Activated CD8-positive, alpha-beta memory T cell treated with anti-CD3 and anti-CD28 coated beads, Interleukin-2, amount 50 U/mL, for 48 hours (primary cell): ENCODE data around the gene TEX2.
"Not testable (repeated sequence)": the region's sequence is repeated elsewhere in the genome, so short reads cannot be mapped to it uniquely, and the experiment has no call there.

ENCODE experiments used
- DNase-seq: peaks from one replicate; pipeline ENCODE4 v3.0.0-alpha.2; 2020

TEX2 gene

GRCh38 chr17:64238449-64238848 is 24.6 kb downstream of the TEX2 start:
- DNase-seq = peak; percentile 55

- DNase-seq = no peak
Measured at GRCh38 chr17:64236827-64237403, 26.1 kb downstream of the TEX2 start.

- DNase-seq = no peak
Measured at GRCh38 chr17:64234961-64235360, 28.1 kb downstream of the TEX2 start.

GRCh38 chr17:64232466-64233262 is 30.4 kb downstream of the TEX2 start:
- no peak for DNase-seq

- no peak for DNase-seq
Measured at GRCh38 chr17:64231567-64232141, 31.4 kb downstream of the TEX2 start.

GRCh38 chr17:64230791-64231408 is 32.2 kb downstream of the TEX2 start:
- DNase-seq = no peak

GRCh38 chr17:64229815-64230728 is 33.0 kb downstream of the TEX2 start:
- no peak for DNase-seq

GRCh38 chr17:64226132-64226531 is 36.9 kb downstream of the TEX2 start:
- DNase-seq = no peak

- no peak for DNase-seq
Measured at GRCh38 chr17:64225410-64225809, 37.6 kb downstream of the TEX2 start.

- no peak for DNase-seq
Measured at GRCh38 chr17:64223931-64224629, 39.0 kb downstream of the TEX2 start.

GRCh38 chr17:64223283-64223682 is 39.8 kb downstream of the TEX2 start:
- no peak for DNase-seq

GRCh38 chr17:64221679-64222078 is 41.4 kb downstream of the TEX2 start:
- no peak for DNase-seq

GRCh38 chr17:64220604-64221003 is 42.5 kb downstream of the TEX2 start:
- not testable (repeated sequence) for DNase-seq

- DNase-seq = no peak
Measured at GRCh38 chr17:64219571-64219970, 43.5 kb downstream of the TEX2 start.

- peak; percentile 62 for DNase-seq
Measured at GRCh38 chr17:64218066-64218465, 45.0 kb downstream of the TEX2 start.

GRCh38 chr17:64217249-64217691 is 45.8 kb downstream of the TEX2 start:
- no peak for DNase-seq

GRCh38 chr17:64216338-64217248 is 46.5 kb downstream of the TEX2 start:
- DNase-seq = no peak

- no peak for DNase-seq
Measured at GRCh38 chr17:64216000-64216337, 47.1 kb downstream of the TEX2 start.

GRCh38 chr17:64214950-64215349 is 48.1 kb downstream of the TEX2 start:
- DNase-seq = no peak

- DNase-seq = no peak
Measured at GRCh38 chr17:64213995-64214811, 48.9 kb downstream of the TEX2 start.
